Upper lobe of left lung (tissue), 6 donors: ENCODE measurements around the gene BMAL1. TPM values are rescaled to one million over a fixed set of nuclear protein-coding genes. Genes with fewer than 3 reads are reported as not detected.
"Not testable (repeated sequence)": the region's sequence is repeated elsewhere in the genome, so short reads cannot be mapped to it uniquely, and the experiment has no call there.

ENCODE experiments used
- ATAC-seq, 2 donors: fragments of 200-7000 bp; cut with Tn5 transposase; one replicate each; pipeline ENCODE4 v1.9.1; 2022; ENCODE audit warnings: mild to moderate bottlenecking in 2 of 2, moderate library complexity in 2 of 2; ENCODE audit not compliant: low FRiP score in 2 of 2
- DNase-seq, 2 donors: peaks; one replicate each; pipeline ENCODE4 v3.0.0-alpha.2; 2019 to 2020
- H3K27ac ChIP-seq, 4 donors: fragments of 200-600 bp; sonication (generic); one replicate each; pipeline ENCODE4 v1.5.1; 2016 to 2019
- H3K27me3 ChIP-seq, 4 donors: fragments of 200-600 bp; sonication (generic); one replicate each; pipeline ENCODE4 v1.5.1; 2017 to 2019
- H3K36me3 ChIP-seq, 4 donors: fragments of 200-600 bp; sonication (generic); one replicate each; pipeline ENCODE4 v1.5.1; 2016 to 2019
- H3K4me1 ChIP-seq, 4 donors: fragments of 200-600 bp; sonication (generic); one replicate each; pipeline ENCODE4 v1.5.1; 2018 to 2019
- H3K4me3 ChIP-seq, 4 donors: fragments of 200-600 bp; sonication (generic); one replicate each; pipeline ENCODE4 v1.5.1; 2017 to 2019; ENCODE audit warnings: mild to moderate bottlenecking in 2 of 4, moderate library complexity in 1 of 4
- H3K9me3 ChIP-seq, 4 donors: fragments of 200-600 bp; sonication (generic); one replicate each; pipeline ENCODE4 v1.5.1; 2018 to 2019
- EP300 ChIP-seq, 4 donors: sonication (generic); formaldehyde crosslinking; IDR thresholded peaks; one replicate each; pipeline ENCODE4 v1.5.1; 2017; ENCODE audit warnings: antibody characterized with exemption in 4 of 4, control low read depth in 2 of 4
- POLR2A ChIP-seq, 4 donors: fragments of 450-650 bp; IDR thresholded peaks; one replicate each; pipeline ENCODE4 v1.5.1; 2016 to 2017; ENCODE audit warnings: antibody characterized with exemption in 4 of 4, mild to moderate bottlenecking in 2 of 4
- POLR2AphosphoS5 ChIP-seq, 2 donors: sonication (generic); formaldehyde crosslinking; IDR thresholded peaks; one replicate each; pipeline ENCODE4 v1.5.1; 2017; ENCODE audit warnings: antibody characterized with exemption in 2 of 2
- WGBS, 2 donors: methylation state at CpG; one replicate each; pipeline ENCODE4 v1.1.5; 2017 to 2018; 5-methylcytosine and 5-hydroxymethylcytosine counted together
- total RNA-seq, 6 donors: library from RNA; depleted of rRNA in 4 of 6; stranded (reverse); fragments of >200 nt in 4 of 6; gene quantifications; one replicate each; pipeline versions ENCODE4 v1.1.0 to v1.2.1, GENCODE V29; 2016 to 2021
- TF ChIP-seq, protein P1 (sequence below), 6 experiments: fragments of 450-650 bp in 4 of 6; fragments of 200-600 bp in 2 of 6; sonication (generic) in 2 of 6; IDR thresholded peaks; one replicate each; pipeline ENCODE4 v1.5.1; 2016 to 2019; ENCODE audit warnings: antibody characterized with exemption in 6 of 6
- donor health status: DM: no; HTN: no; CAD: no; lungs with moderate emphysema.
- donor health status: DM: no; HTN: yes; CAD: no; lungs with severe emphysema.

Gene BMAL1
- total RNA-seq, 6 donors from 2014 or later: 16.1 to 57.6 (median 35.7) TPM

DNA sequence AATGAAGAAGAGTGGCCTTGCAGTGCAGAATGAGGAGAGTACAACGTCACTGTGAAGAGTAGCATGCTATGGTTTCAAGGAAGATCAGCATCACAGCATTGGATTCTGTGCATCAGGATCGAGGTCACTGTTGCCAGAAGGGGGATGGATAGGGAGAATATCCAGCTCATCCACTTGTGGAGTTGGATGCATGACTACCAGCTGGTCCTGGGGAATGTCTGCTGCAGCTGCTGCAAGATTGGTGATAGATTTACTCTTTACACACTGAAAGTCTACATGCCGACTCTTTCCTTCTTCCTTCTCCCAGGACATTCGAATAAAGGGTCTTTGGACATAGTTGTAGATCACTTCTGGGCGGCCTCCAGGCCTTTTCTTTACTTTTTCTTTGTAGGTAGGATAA, 111.2 kb downstream of the BMAL1 start:
- DNase-seq (no peak), ATAC-seq (no peak)
- Histone ChIP-seq H3K4me1 (no peaks in the 10 kb centered on the region), H3K4me3 (no peak overlapping the region), H3K9me3 (no peaks in the 10 kb centered on the region), H3K27ac (no peak overlapping the region), H3K36me3 (peaks cover 0 to 58% (median 24%) of the 10 kb centered on the region in 4 donors), H3K27me3 (no peaks in the 10 kb centered on the region)
- 90 to 92% methylated on average over 5 of the region's 5 CpGs for WGBS, 2 donors
- TF ChIP-seq, protein P1, sequence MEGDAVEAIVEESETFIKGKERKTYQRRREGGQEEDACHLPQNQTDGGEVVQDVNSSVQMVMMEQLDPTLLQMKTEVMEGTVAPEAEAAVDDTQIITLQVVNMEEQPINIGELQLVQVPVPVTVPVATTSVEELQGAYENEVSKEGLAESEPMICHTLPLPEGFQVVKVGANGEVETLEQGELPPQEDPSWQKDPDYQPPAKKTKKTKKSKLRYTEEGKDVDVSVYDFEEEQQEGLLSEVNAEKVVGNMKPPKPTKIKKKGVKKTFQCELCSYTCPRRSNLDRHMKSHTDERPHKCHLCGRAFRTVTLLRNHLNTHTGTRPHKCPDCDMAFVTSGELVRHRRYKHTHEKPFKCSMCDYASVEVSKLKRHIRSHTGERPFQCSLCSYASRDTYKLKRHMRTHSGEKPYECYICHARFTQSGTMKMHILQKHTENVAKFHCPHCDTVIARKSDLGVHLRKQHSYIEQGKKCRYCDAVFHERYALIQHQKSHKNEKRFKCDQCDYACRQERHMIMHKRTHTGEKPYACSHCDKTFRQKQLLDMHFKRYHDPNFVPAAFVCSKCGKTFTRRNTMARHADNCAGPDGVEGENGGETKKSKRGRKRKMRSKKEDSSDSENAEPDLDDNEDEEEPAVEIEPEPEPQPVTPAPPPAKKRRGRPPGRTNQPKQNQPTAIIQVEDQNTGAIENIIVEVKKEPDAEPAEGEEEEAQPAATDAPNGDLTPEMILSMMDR (IDR thresholded peaks at IDR 0.05): no peak
- no peak for TF ChIP-seq POLR2A (IDR thresholded peaks at IDR 0.05)
- TF ChIP-seq EP300 (IDR thresholded peaks at IDR 0.05): no peak
- no peak for TF ChIP-seq POLR2AphosphoS5 (IDR thresholded peaks at IDR 0.05)

DNA sequence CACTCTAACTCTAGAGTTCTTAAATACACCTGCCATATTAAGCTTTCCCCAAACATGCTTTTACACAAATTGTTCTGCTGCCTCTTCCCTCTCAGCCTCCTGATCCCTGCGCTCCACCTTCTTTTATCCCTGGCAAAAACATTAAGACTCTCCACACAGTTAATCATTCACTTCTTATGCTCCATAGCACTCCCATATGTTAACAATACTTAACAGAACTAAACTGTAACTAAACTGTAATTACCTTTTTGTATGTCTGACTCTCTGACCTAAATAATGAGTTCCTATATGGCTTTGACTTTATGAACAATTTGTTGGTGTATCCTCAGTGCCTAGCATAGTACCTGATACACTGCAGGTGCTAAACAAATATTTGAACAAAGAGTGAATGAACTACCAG, 113.6 kb downstream of the BMAL1 start:
- 82 to 95% methylated on average over 1 of the region's 1 CpG for WGBS, 2 donors
- ATAC-seq: no peak

DNA sequence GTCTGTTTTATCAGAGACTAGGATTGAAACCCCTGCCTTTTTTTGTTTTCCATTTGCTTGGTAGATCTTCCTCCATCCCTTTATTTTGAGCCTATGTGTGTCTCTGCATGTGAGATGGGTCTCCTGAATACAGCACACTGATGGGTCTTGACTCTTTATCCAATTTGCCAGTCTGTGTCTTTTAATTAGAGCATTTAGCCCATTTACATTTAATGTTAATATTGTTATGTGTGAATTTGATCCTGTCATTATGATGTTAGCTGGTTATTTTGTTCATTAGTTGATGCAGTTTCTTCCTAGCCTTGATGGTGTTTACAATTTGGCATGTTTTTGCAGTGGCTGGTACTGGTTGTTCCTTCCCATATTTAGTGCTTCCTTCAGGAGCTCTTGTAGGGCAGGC, 120.7 kb downstream of the BMAL1 start:
- not testable (repeated sequence) for ATAC-seq, H3K27me3 ChIP-seq, DNase-seq

More for the DNA sequence above, 113.6 kb downstream of the BMAL1 start:
- Histone ChIP-seq H3K27me3 (no peaks in the 10 kb centered on the region), H3K4me3 (no peak overlapping the region), H3K36me3 (peaks cover 0 to 44% (median 20%) of the 10 kb centered on the region in 4 donors), H3K9me3 (no peaks in the 10 kb centered on the region), H3K27ac (no peak overlapping the region), H3K4me1 (no peaks in the 10 kb centered on the region)
- TF ChIP-seq EP300 (IDR thresholded peaks at IDR 0.05) (no peak), POLR2AphosphoS5 (IDR thresholded peaks at IDR 0.05) (no peak), POLR2A (IDR thresholded peaks at IDR 0.05) (no peak)
- TF ChIP-seq, protein P1 (IDR thresholded peaks at IDR 0.05): no peak
- DNase-seq: no peak

DNA sequence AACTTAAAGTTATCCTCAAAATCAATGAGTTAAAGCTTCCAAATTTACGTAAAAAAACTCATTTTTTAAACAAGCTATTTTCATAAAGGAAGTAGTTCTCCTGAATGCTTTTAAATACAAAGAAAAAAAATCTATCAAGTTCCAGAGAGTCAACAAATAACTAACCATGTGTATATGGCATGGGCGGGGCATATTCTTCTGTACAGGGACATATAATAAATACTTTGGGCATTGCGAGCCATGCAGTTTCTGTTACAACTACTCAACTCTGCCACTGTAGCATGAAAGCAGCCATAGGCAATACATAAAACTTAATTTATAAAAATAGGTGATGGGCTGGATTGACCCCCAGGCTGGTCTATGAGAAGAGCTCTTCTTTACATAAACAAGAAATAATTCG, 127.6 kb downstream of the BMAL1 start:
- no peak for ATAC-seq

More for the DNA sequence above, 120.7 kb downstream of the BMAL1 start:
- H3K27ac ChIP-seq, H3K9me3 ChIP-seq, H3K4me3 ChIP-seq, H3K4me1 ChIP-seq: not testable (repeated sequence)
- peaks cover 0 to 28% (median 8%) of the 10 kb centered on the region in 4 donors for H3K36me3 ChIP-seq

DNA sequence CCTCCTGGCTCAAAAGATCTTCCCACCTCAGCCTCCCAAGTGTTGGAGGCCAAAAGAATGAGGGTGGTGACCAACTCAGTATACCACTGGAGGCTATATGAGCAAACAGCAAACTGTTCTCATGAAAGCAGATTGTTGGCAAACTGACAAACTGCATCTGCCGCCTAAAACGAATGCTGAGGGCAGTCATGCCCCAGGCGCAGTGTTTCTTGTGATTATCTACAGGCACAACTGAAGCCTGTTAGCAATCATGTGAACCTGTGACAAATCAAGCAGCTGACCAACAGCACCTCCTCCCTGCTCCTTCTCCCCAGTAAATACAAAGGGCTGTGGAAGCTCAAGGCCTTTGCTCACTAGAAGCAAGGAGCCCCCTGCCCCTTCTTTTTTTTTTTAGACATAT, 137.6 kb downstream of the BMAL1 start:
- ATAC-seq: no peak
- Histone ChIP-seq H3K4me1 (no peaks in the 10 kb centered on the region), H3K4me3 (no peak overlapping the region), H3K36me3 (peaks cover 0 to 67% (median 28%) of the 10 kb centered on the region in 4 donors), H3K9me3 (no peaks in the 10 kb centered on the region), H3K27ac (no peak overlapping the region), H3K27me3 (no peaks in the 10 kb centered on the region)
- WGBS, 2 donors: 77 to 89% methylated on average over 3 of the region's 3 CpGs
- no peak for DNase-seq
- TF ChIP-seq POLR2AphosphoS5 (IDR thresholded peaks at IDR 0.05) (no peak), POLR2A (IDR thresholded peaks at IDR 0.05) (no peak), EP300 (IDR thresholded peaks at IDR 0.05) (no peak)
- TF ChIP-seq, protein P1 (IDR thresholded peaks at IDR 0.05): no peak

More for the DNA sequence above, 127.6 kb downstream of the BMAL1 start:
- no peak for DNase-seq
- no peak for TF ChIP-seq POLR2A (IDR thresholded peaks at IDR 0.05)
- no peaks in the 10 kb centered on the region for H3K27me3 ChIP-seq
- H3K27ac ChIP-seq: no peak overlapping the region
- 98 to 99% methylated on average over 4 of the region's 4 CpGs for WGBS, 2 donors
- no peaks in the 10 kb centered on the region for H3K9me3 ChIP-seq
- no peak overlapping the region for H3K4me3 ChIP-seq
- peaks cover 0 to 38% (median 9%) of the 10 kb centered on the region in 4 donors for H3K36me3 ChIP-seq
- H3K4me1 ChIP-seq: no peaks in the 10 kb centered on the region

DNA sequence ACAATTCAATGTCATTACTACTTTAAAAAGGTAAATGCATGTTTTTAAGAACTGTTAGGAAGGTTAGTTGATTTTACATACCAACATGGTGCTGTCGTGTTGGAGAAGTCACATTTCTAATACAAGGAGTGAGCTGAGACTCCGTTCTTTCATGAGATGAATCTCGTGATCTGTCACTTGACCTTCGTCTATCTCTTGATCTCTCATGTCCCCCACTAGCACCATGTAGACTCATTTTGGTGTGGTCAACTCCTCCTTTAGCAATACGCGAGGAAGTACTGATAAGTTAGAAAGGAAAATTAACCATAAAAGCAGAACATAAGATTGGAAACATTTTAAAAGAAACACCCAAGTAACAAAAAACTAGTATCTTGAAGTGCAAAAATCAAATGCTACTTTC, 144.0 kb downstream of the BMAL1 start:
- Histone ChIP-seq H3K36me3 (peaks cover 0 to 13% (median 6%) of the 10 kb centered on the region in 4 donors), H3K4me1 (peaks cover 0 to 3% (median 0%) of the 10 kb centered on the region in 4 donors), H3K4me3 (no peak overlapping the region), H3K9me3 (no peaks in the 10 kb centered on the region), H3K27ac (no peak overlapping the region), H3K27me3 (no peaks in the 10 kb centered on the region)
- ATAC-seq (no peak), DNase-seq (no peak)
- 95 to 97% methylated on average over 6 of the region's 6 CpGs for WGBS, 2 donors
- TF ChIP-seq, protein P1 (IDR thresholded peaks at IDR 0.05): no peak
- no peak for TF ChIP-seq EP300 (IDR thresholded peaks at IDR 0.05)
- TF ChIP-seq POLR2AphosphoS5 (IDR thresholded peaks at IDR 0.05): no peak
- no peak for TF ChIP-seq POLR2A (IDR thresholded peaks at IDR 0.05)
